NCI-H446 treated with DMSO at 0.1 percent for 48 hours (cell line): Measurements from ENCODE around the gene SUCO.
"Not testable (repeated sequence)": the region's sequence is repeated elsewhere in the genome, so short reads cannot be mapped to it uniquely, and the experiment has no call there.

Experiments used
- DNase-seq: peaks from one replicate; lab custom pipeline; 2025; lab: John Stamatoyannopoulos, UW

Gene SUCO

DNA sequence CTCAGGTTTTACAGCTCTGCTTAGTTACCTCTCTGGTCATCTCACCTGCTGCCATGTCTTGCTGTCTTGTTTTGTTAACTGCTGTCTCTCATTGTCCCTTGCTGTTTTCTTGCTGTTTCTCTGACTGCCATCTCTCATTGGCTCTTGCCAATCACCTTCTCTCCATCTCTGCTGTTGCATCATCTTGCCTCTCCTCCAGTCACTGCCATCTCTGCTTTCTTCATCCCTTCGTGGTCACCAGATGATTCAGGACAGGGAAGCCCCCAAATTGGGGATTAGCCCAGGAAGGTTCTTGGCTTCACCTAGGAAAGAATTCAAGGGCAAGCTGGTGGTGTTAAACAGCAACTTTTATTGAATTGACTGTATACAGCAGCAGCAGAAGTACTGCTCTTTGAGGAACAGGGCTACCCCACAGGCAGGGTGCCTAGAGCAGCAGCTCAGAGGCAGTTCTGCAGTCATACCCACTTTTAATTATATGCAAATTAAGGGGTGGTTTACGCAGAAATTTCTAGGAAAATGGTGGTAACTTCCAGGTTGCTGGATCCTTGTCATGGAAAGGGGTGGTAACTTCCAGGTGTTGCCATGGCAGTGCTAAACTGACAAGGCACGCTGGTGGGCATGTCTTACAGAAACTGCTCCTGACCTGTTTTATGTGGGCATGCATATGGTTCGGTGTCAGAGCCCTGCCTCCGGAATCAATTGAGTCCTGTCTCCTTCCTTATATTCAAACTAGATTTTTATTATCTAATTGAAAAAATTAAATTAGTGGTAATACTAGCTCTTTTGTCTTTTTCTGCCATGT is 33.4 kb downstream of the SUCO start:
- DNase-seq: no peak

DNA sequence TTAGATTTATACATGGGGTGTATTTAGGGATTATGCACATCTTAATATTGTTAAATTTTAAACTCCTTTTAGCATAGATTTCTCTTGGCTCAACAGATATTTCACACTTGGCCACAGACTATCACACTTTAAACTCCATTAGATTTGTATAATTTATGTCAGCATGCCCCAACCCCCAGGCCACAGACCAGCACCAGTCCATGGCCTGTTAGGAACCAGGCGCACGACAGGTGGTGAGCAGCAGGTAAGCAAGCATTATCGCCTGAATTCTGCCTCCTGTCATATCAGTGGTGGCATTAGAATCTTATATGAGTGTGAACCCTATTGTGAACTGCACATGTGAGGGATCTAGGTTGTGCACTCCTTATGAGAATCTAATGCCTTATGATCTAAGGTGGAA is 34.8 kb downstream of the SUCO start:
- DNase-seq: no peak

DNA sequence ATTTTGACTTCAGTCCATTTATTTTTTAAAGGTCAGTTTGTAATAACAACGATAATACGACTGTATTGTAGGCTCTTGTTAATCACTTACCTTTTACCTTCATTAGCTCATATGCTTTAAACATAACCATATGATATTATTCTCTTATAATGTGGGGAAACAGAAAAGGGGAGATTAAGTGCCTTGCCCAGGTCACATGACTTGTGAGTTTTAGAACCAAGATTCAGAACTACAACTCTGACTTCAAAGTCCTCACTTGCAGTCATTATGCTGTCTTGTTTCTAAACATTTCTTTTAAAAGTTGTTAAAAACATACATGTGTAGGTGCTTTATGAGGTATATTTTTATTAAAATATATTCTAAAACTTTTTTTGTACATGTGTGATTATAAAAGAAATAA is 41.1 kb downstream of the SUCO start:
- no peak for DNase-seq

DNA sequence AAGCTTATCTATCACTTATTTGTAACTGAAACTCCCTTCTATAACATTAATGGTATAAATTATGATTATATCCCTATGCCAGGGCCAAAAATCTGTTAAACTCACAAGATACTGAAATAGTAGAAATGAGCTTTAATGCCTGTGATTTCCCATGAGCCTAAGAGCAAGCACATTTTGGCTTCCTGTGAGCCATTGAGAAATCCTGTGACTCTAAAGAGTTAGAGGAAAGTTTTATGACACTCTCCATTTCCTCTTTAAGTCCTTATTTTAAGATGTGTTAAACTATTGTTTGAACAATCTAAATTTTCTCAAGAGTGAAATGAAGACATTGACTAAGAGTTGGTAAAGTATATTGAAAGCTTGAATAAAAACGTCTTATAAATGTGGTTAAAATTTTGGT is 45.6 kb downstream of the SUCO start:
- DNase-seq: no peak

DNA sequence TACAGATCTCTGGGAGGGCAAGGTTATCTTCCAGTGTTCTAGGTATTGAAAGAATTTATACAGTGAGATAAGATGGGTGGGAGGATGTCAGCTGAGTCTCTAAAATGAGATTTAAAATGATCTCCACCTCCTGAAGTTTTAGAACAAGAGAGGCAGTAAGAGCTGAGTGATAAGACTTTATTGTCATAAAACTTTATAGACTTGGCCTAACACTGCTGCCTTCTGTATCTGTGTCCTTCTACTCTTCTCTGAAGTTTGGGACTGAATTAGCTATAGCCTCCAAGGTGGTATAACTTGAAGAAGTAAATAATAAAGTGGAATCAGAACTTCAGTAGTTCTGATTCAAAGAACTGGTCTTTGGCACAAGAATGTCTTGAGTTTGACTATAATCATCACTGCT is 48.3 kb downstream of the SUCO start:
- no peak for DNase-seq

DNA sequence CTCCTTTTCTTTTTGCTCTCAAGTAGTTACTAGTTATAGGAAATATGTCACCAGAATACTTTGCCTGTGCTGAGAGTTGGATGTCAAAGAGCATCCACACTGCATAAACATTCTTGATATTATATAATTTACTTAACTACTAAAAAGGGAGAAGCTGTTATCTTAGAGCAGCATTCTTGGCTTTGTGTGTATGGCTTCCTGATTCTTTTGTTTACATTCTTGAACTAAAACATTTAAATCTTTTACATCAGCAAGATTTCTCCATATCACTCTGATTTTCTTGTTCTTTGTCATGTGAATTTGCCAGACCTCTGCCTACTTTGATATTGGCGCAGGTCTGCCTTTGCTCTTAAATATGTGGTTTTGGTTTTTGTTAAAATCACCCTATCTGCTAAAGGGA is 48.8 kb downstream of the SUCO start:
- DNase-seq: no peak

DNA sequence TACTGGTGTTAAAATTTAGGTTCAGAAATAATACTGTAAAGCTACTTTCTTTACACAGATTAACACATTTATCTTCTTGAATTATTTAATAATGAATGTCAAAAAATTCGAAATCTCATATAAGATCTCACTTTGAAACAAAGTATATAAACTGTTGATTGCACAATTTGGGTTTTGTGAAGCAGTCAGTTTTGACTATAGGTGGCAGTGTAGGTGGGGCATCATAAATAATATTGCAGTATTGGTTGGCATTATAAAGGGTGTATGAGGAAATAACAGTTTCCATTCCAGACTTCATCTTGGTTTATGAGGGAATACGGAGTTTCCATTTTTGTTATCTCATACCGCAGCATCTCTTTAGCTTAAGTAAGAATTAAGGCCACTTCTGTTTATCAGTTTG is 49.9 kb downstream of the SUCO start:
- DNase-seq: no peak

DNA sequence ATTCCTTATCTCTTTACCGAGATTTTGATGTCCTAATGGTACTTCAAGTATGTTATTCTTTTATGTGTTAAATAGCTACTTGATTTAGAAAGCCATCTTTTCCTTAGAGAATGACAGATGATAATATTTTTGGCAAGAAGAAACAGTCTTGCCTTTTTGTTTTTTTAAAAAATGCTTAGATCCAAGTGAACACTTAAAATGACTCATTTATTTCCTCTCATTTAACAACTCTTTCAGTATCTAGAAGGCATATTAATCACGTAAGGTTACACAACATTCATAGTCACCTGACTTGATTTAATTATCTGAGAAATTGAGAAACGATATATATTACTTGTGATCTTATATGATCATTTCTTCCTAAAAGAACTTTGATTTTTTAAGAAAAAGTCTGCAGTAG is 52.4 kb downstream of the SUCO start:
- DNase-seq: no peak

DNA sequence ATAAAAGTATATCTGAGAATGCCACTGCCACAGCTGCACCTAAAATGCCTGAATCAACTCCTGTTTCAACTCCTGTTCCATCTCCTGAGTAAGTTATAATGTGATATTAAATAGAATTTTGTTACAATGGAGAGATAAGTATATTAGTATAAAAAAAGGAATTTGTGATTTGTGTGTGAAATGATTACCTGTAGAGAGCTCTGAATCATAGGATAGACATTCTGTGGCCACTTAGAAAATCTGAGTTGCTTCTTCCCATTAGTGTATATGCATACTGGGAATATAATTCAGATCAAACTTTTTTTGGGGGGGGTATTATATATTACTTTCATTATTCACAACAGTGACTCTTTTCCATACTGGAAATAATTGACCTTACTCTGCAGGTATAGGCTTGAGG is 52.9 kb downstream of the SUCO start:
- no peak for DNase-seq

DNA sequence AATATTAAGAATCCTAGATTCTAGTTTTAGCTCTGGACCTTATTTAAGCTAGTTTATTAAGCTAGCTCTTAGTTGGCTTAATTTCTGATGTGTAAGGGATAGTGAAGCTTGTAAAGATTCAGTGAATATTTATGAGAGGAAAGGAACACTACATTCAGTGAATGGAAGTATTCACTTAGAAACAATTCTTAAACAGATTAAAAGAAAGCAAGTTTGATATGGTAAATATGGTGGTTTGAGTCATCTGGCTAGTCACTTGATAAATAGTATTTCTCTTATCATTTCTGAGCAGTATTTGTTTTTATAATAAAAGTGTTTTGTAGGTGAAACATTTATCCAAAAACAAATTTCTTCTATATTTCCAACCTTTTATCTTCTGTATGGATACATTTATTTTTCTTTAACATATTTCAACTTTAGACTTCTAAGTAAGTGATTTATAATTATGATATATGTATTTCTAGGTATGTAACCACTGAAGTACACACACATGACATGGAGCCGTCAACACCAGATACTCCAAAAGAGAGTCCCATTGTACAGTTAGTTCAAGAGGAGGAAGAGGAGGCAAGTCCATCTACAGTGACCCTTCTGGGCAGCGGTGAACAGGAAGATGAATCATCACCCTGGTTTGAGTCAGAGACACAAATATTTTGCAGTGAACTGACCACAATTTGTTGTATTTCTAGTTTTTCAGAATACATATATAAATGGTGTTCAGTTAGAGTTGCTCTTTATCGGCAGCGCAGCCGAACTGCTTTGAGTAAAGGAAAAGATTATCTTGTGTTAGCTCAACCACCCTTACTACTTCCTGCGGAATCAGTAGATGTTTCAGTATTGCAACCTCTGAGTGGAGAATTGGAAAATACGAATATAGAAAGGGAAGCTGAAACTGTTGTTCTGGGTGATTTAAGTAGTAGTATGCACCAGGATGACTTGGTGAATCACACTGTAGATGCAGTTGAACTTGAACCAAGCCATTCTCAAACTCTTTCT is 55.6 kb downstream of the SUCO start:
- no peak for DNase-seq

DNA sequence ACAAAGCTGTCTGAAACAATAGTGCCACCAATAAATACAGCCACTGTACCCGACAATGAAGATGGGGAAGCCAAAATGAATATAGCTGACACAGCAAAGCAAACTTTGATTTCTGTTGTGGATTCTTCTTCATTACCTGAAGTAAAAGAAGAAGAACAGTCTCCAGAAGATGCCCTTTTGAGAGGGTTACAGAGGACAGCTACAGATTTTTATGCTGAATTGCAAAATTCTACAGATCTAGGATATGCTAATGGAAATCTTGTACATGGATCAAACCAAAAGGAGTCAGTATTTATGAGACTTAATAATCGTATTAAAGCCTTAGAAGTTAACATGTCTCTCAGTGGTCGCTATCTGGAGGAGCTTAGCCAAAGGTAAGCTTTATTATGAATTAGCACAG is 56.6 kb downstream of the SUCO start:
- no peak for DNase-seq

DNA sequence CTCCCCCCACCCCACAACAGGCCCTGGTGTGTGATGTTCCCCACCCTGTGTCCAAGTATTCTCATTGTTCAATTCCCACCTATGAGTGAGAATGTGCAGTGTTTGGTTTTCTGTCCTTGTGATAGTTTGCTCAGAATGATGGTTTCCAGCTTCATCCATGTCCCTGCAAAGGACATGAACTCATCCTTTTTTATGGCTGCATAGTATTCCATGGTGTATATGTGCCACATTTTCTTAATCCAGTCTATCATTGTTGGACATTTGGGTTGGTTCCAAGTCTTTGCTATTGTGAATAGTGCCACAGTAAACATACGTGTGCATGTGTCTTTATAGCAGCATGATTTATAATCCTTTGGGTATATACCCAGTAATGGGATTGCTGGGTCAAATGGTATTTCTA is 58.5 kb downstream of the SUCO start:
- not testable (repeated sequence) for DNase-seq

DNA sequence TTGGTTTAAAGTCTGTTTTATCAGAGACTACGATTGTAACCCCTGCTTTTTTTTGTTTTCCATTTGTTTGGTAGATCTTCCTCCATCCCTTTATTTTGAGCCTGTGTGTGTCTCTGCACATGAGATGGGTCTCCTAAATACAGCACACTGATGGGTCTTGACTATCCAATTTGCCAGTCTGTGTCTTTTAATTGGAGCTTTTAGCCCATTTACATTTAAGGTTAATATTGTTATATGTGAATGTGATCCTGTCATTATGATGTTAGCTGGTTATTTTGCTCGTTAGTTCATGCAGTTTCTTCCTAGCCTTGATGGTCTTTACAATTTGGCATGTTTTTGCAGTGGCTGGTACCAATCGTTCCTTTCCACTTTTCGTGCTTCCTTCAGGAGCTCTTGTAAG is 62.1 kb downstream of the SUCO start:
- not testable (repeated sequence) for DNase-seq

DNA sequence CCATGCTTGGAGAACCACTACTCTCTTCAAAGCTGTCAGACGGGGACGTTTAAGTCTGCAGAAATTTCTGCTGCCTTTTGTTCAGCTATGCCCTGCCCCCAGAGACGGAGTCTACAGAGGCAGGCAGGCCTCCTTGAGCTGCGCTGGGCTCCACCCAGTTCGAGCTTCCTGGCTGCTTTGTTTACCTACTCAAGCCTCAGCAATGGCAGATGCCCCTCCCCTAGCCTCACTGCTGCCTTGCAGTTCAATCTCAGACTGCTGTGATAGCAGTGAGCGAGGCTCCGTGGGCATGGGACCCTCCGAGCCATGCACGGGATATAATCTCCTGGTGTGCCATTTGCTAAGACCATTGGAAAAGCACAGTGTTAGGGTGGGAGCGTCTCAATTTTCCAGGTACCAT is 63.8 kb downstream of the SUCO start:
- DNase-seq: not testable (repeated sequence)

DNA sequence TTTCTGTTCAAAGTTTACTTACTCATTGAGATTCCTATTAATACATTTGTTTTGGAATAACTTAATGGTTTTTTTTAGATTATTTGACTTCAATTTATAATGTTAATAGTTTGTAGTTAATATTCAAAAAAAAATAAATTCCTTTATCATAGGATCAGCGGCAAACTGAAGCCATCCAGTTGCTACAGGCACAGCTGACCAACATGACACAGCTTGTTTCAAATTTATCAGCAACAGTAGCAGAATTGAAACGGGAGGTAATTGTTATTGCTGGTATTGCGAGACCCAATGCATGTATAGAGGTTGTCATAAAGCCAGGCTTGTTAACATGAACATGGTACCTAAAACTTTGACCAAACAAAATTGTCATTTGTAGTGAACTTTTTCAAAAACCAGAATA is 67.0 kb downstream of the SUCO start:
- no peak for DNase-seq

DNA sequence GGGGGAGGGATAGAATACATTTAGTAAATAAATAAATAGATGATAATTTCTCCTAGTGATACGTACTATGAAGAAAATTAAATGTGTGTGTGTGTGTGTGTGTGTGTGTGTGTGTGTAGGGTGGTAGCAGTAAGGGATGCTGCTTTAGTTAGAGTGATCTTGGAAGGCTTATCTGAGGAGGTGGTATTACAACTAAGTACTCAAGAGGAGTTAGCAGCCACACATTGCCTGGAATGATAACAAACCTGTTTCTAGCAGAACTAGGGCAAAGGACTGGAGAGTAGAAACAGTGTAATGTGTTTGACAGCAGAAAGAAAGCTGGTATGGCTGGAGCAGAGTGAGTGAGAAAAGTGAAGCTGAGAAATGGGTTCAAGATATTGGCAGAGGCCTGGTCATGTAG is 67.7 kb downstream of the SUCO start:
- no peak for DNase-seq

DNA sequence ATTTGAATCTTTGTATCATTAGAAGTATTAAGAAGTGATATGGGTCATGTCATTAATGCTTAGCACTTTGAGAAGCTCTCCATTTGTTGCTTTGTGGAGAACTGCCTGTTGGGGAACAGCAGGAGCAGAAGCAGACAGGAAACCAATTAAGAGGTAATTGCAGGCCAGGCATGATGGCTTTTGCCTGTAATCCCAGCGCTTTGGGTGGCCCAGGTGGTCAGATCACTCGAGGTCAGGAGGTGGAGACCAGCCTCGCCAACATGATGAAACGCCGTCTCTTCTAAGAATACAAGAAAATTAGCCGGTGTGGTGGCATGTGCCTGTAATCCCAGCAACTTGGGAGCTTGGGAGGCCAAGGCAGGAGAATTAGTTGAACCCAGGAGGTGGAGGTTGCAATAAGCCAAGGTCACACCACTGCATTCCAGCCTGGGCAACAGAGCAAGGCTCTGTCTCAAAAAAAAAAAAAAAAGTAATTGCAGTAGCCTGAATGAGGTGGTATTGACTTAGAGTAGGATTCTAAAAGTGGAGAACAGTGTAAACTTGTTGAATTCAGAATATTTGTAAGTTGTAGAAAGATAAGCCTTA is 68.2 kb downstream of the SUCO start:
- no peak for DNase-seq

DNA sequence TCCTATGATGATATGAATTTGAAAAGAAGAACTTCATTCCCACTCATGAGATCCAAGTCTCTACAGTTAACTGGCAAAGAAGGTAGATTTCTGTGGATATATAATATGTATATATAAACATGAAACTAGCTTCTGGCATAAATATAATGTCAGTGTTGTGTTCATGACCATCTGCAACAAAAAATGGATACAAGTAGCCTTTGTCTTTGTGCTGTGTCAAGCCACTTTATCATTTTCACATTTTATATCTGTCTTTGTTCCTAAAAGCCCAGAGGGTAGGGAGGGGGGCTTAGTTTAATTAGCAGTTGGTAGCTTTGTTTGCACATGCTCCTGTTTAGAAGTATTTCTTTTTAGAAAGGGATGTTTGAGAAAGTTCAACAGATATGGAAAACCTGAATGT is 69.8 kb downstream of the SUCO start:
- no peak for DNase-seq

DNA sequence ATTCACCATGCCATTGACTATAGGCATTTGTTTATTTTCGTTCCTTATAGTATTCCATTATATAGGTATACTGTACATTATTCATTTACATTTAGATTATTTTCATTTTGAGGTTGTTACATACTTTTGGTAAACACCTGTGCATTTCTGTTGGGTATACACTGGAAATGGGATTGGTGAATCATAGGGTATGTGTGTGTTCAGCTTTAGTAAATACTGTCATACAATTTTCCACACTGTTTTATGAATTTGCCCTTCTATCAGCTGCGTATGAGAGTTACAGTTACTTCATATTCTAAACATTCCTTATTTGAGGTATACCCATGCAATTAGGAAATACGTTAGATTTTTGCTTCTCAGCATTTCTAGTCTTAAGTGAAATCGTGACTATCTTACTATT is 70.9 kb downstream of the SUCO start:
- no peak for DNase-seq

DNA sequence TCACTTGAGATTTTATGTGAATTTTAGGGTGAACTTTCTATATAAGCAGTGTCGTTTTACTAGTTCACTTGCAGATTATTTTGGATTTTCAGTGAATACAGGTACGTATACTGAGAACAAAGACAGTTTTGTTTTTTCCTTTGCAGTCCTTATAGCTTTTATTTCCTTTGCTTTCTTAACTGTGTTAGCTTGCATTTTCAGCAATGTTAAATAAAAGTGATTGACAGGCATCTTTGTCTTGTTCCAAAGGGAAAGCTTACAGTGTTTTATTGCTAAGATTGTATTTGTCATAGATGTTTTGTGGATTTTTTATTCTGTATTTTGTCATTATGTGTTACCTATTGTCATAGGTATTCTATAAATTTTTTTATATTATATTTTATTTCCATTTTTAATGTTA is 72.7 kb downstream of the SUCO start:
- DNase-seq: no peak

DNA sequence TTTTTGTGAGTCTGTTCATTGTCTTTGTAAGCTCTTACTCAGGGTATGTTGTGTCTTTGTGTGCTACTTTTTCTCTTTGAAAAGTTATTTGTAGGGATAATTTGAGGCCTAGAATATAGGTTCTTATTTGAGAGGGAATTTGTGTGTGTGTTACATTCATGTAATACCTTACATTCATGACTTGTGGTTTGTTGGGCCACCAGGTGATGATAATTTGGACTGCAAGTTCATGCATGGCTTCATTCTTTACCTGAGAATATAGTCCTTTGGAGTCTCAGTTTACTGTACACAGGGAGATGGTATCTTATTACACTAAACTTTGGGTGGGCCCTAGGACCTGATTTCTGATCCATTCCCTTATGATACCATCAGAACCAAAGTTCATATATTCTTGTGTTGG is 74.2 kb downstream of the SUCO start:
- DNase-seq: no peak

DNA sequence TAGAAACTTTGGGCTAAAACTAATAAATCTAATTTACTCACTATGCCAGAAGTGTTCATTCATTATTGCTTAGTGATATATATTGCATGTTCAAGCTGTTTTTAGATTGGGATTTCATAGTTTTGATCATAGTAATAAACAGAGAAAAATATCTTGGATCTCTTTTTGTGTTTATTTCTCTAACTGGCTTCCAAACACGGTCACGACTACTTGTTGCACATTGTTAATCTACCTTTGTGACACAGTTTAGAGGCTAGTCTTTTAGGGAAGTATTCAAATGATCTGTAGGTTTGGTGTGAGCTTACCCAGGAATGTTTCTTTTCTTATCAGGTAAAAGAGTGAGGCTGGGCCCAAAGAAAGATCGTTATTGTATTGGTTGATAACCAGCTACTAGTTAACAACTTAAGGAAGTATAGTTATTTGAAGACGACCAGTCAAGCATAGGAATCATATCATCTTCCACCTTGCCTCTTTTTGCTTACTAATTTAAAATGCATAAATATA is 75.2 kb downstream of the SUCO start:
- DNase-seq: no peak

DNA sequence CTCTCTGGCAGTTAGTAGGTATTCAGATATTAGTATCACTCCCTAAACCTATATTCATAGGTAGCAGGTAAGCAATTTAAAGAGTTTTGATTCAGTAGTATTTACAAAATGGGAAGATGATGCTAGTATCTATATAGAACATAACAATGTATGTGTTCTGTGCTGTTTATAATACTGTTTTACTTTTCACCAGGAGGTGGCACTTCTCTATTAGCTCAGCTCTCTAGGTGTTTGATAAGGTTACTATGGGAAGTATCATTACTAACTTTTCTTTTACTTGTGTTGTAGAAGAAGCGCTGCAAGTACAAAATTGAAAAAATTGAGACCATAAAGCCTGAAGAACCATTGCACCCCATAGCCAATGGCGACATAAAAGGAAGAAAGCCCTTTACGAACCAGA is 76.6 kb downstream of the SUCO start:
- DNase-seq: no peak
